GM12873 (cell line): ENCODE measurements around the gene RAMP3.

ENCODE experiments used
- TF ChIP-seq, protein P1 (sequence below): IDR thresholded peaks from 2 replicates; pipeline ENCODE4 v1.5.1; 2012; ENCODE audit warnings: low read depth, mild to moderate bottlenecking, moderate library complexity, low read length, control low read depth; ENCODE audit not compliant: insufficient read depth; ENCODE audit errors: missing control alignments

The RAMP3 gene

DNA sequence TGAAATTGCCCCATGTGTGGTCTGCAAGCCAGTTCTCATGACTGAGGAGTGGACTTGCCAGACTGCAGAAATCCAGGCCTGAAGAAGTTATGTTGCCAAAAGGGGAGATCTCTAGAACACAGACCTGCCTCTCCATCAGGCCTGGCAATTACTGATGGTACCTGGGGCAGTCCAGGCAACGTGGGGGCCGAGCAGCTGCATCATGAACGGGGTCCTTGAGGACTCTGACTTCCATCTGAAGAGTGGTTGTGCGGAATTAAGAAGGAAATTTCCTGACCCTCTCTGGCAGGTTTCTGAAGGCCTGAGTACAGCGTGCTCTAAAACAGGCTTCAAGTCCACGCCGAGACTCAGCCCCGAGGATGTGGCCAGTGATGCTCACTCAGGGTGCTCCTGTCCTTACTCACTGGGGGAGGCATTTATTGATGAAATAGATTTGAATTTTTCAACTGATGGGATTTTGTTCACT lies 30.4 kb downstream of the RAMP3 start:
- TF ChIP-seq, protein P1, sequence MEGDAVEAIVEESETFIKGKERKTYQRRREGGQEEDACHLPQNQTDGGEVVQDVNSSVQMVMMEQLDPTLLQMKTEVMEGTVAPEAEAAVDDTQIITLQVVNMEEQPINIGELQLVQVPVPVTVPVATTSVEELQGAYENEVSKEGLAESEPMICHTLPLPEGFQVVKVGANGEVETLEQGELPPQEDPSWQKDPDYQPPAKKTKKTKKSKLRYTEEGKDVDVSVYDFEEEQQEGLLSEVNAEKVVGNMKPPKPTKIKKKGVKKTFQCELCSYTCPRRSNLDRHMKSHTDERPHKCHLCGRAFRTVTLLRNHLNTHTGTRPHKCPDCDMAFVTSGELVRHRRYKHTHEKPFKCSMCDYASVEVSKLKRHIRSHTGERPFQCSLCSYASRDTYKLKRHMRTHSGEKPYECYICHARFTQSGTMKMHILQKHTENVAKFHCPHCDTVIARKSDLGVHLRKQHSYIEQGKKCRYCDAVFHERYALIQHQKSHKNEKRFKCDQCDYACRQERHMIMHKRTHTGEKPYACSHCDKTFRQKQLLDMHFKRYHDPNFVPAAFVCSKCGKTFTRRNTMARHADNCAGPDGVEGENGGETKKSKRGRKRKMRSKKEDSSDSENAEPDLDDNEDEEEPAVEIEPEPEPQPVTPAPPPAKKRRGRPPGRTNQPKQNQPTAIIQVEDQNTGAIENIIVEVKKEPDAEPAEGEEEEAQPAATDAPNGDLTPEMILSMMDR = no peak

DNA sequence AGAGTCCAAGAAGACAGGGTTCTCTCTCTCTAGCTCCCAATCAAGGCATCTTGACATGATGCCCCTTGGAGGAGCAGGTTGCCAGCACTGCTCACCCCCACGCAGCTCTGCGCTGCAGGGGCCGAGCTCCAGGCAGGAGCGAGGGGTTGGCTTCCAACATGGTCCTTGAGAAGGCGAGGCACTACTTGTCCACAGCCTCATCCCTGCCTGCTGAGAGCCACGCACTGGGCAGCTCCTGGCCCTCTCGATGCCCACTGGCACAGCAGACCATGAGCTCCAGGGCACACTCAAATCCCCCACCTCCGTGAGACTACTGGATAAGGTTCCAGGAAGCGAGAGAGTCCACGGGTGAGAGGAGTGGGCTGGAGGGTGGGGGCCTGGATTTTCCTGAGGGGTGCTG lies 31.1 kb downstream of the RAMP3 start:
- TF ChIP-seq, protein P1 = no peak

DNA sequence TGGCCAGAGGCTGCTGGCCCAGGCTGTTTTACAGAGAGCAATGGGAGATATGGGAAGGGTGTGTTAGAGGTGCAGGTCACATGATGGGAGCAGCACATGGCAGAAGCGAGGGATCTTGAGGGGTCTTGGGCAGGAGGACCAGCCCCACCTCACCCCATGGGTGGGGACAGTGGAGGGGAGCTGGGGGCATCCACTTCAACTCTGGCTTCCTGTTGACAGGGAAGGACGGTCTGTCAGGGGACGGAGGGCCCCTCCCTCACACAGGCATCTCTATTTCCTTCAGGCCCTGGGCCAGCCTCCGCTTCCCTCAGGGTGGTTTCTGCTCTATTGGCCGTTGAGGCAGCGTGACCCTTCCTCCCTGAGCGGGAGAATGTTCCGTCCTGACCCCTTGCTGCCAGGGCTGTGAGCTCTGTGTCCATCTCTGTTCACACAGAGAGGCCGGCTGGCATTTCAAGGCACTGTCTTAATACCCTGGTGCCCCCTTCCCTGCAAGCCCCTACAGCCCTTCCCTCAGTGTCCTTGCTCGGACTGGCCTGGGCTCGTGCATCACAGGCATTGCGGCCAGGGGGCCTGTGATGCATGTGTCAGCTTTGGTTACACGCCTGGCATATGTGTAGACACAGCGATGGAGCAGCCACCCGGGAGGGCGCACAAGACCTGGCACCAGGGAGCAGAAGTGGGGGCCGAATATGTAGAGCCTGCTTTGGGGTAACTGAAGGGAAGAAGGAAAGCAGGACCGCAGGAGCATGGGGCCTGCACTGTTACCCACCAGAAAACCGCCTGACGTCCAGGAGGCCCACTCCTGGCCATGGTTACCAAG lies 31.8 kb downstream of the RAMP3 start:
- TF ChIP-seq, protein P1 = no peak

DNA sequence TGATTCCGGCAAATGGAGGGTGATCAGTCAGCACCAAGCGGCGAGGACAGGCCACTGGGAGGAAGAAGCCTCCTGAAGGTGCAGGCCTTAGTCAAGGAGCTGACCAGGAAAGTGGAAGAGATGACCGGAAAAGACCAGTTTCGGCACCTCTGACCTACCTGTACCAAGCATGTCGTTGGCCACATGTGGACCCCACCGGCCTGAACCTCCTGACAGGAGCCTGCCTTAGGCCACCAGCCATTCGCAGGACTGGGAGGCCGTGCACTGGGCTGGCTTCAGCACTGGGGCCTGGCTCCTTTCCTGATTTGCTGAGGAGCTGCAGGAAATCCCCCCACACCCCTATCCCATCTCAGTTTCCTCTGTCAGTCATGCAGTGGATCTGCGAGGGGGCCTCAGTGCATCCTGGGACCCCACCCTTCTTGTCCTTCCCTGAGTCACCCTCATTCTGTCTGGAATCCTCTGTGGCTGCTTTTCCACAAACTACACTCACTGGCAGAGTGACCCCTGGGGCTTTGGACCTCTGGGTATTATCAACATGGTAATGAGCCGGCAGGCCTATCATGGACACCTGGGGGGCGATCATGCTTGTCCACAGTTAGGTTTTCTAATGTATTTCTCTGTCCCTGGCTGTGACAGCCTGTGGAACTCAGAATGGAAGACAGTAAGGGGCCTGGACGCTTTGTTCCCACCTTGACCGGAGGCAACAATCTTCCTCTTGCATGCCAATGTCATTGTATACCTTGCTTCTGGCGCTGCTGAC lies 33.0 kb downstream of the RAMP3 start:
- TF ChIP-seq, protein P1 = no peak

DNA sequence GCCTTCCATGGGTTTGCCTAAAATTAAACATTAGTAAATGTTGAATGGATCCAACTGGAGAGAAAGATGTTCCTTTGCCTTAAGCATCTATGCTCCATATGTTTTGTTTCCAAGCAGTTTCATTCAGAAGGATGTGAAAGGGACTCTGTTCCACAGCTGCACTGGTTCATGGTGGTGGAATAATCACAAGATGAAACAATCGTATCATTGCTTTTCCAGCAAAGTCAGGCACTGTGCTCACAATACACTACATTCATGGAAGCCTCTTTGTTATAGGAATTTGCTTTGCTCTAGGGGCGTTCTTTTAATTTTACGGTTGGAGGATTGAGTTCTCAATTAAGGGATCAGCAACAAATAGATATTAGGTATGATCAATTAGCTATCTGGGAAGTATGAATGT lies 33.8 kb downstream of the RAMP3 start:
- TF ChIP-seq, protein P1 = no peak

DNA sequence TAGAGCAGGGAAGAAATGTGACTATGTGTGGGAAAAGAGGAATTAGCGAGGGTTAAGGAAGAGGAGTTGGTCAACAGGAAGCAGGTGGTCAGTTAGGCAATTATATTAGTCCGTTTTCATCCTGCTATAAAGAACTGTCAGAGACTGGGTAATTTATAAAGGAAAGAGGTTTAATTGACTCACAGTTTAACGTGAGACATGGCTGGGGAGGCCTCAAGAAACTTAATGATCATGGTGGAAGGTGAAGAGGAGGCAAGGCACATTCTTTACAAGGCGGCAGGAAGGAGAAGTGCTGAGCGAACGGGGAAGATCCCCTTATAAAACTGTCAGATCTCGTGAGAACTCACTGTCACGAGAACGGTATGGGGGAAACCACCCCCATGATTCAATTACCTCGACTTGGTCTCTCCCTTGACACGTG lies 35.0 kb downstream of the RAMP3 start:
- TF ChIP-seq, protein P1 = no peak

DNA sequence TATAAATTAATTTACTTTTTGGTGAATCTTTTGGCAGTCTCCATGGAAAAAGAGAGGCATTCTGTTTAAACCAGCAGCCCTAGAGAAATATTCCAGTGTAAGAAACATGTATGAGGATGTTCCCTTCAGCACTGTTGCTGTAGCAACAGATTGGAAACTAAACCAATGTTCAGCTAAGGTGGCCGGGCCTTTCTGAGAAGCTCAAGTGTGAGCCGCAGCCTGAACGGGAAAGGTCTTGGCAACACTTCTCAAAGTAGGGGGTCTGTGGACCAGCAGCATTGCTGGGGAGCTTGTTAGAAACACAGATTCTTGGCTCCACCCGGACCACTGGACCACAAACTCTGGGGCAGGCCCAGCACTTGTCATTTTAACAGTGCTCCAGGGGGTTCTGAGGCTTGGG lies 36.2 kb downstream of the RAMP3 start:
- TF ChIP-seq, protein P1 = no peak
